DMS153 (cell line): ENCODE measurements around the gene SF3B1.
"Not testable (repeated sequence)": the region's sequence is repeated elsewhere in the genome, so short reads cannot be mapped to it uniquely, and the experiment has no call there.

ENCODE experiments used
- DNase-seq: peaks from one replicate; lab custom pipeline; 2025; lab: John Stamatoyannopoulos, UW

Gene SF3B1

GRCh38 chr2:197435598-197436420 is 981 bp upstream of the SF3B1 start:
- DNase-seq: no peak

GRCh38 chr2:197433780-197434438 is 919 bp downstream of the SF3B1 start:
- no peak for DNase-seq

GRCh38 chr2:197432527-197432926 is 2.3 kb downstream of the SF3B1 start:
- DNase-seq: not testable (repeated sequence)

- no peak for DNase-seq
Observed at GRCh38 chr2:197431858-197432257, 3.0 kb downstream of the SF3B1 start.

GRCh38 chr2:197427986-197428385 is 6.8 kb downstream of the SF3B1 start:
- no peak for DNase-seq

GRCh38 chr2:197426723-197427603 is 7.9 kb downstream of the SF3B1 start:
- DNase-seq: no peak

- no peak for DNase-seq
Observed at GRCh38 chr2:197425550-197425949, 9.3 kb downstream of the SF3B1 start.

GRCh38 chr2:197423307-197423706 is 11.5 kb downstream of the SF3B1 start:
- DNase-seq: no peak

- DNase-seq: no peak
Observed at GRCh38 chr2:197419438-197419837, 15.4 kb downstream of the SF3B1 start.

- no peak for DNase-seq
Observed at GRCh38 chr2:197416268-197416667, 18.6 kb downstream of the SF3B1 start.

GRCh38 chr2:197414515-197414914 is 20.3 kb downstream of the SF3B1 start:
- no peak for DNase-seq

GRCh38 chr2:197414039-197414438 is 20.8 kb downstream of the SF3B1 start:
- DNase-seq: no peak

GRCh38 chr2:197405582-197405981 is 29.2 kb downstream of the SF3B1 start:
- DNase-seq: no peak

GRCh38 chr2:197399887-197400540 is 34.8 kb downstream of the SF3B1 start:
- no peak for DNase-seq

- no peak for DNase-seq
Observed at GRCh38 chr2:197398913-197399312, 35.9 kb downstream of the SF3B1 start.

- DNase-seq: no peak
Observed at GRCh38 chr2:197391220-197391717, 43.6 kb downstream of the SF3B1 start.

GRCh38 chr2:197388866-197389587 is 45.8 kb downstream of the SF3B1 start:
- DNase-seq: no peak

- DNase-seq: no peak
Observed at GRCh38 chr2:197387179-197387578, 47.6 kb downstream of the SF3B1 start.

GRCh38 chr2:197386242-197386641 is 48.6 kb downstream of the SF3B1 start:
- no peak for DNase-seq

- DNase-seq: no peak
Observed at GRCh38 chr2:197383825-197384224, 51.0 kb downstream of the SF3B1 start.

GRCh38 chr2:197381641-197382040 is 53.2 kb downstream of the SF3B1 start:
- DNase-seq: no peak
